ENCODE measurements around the gene OGFOD1.

DNA sequence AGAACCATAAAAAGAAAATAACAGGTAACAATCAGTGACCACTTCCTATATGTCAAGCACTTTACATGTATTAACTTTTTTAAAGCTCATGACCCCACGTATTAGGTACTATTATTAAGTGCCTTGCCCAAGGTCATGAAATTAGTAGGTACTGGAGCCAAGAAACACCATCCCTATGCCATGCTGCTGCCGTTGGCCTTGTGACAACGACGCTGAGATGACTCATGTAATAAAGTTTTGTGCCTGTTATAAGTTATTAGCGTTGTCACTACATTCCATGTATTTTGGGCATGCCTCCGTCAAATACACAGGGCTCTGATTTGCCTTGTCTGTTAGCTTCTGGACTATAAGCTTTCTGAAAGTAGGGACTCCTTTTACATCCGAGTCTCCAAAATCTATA, 67.1 kb downstream of the OGFOD1 start:
- TF ChIP-seq, protein P1, sequence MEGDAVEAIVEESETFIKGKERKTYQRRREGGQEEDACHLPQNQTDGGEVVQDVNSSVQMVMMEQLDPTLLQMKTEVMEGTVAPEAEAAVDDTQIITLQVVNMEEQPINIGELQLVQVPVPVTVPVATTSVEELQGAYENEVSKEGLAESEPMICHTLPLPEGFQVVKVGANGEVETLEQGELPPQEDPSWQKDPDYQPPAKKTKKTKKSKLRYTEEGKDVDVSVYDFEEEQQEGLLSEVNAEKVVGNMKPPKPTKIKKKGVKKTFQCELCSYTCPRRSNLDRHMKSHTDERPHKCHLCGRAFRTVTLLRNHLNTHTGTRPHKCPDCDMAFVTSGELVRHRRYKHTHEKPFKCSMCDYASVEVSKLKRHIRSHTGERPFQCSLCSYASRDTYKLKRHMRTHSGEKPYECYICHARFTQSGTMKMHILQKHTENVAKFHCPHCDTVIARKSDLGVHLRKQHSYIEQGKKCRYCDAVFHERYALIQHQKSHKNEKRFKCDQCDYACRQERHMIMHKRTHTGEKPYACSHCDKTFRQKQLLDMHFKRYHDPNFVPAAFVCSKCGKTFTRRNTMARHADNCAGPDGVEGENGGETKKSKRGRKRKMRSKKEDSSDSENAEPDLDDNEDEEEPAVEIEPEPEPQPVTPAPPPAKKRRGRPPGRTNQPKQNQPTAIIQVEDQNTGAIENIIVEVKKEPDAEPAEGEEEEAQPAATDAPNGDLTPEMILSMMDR (IDR thresholded peaks at IDR 0.05; ENCODE audit: low read depth, low read length): no peak
- TF ChIP-seq MYC (IDR thresholded peaks at IDR 0.05; ENCODE audit: low read depth, low read length) (no peak), POLR2A (IDR thresholded peaks at IDR 0.05; ENCODE audit: extremely low read depth, insufficient read length) (no peak)
- TF ChIP-seq, protein P2, sequence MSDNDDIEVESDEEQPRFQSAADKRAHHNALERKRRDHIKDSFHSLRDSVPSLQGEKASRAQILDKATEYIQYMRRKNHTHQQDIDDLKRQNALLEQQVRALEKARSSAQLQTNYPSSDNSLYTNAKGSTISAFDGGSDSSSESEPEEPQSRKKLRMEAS (IDR thresholded peaks at IDR 0.05; ENCODE audit: low read depth, low read length): no peak

Data from NB4 (cell line).